B cell (primary cell): ENCODE measurements around the gene TSHZ3. TPM values are rescaled to one million over a fixed set of nuclear protein-coding genes. Genes with fewer than 3 reads are reported as not detected.

Source experiments
- ATAC-seq: fragments of 200-7000 bp; cut with Tn5 transposase; one replicate; pipeline ENCODE4 v1.10.0; 2021; ENCODE audit warnings: low read depth, mild to moderate bottlenecking, moderate number of reproducible peaks, moderate library complexity
- CTCF ChIA-PET: fragments of 350-600 bp; sonication (Branson Sonifier 250); formaldehyde crosslinking; loops from one replicate; lab custom pipeline; 2021; ENCODE audit warnings: antibody characterized with exemption, inconsistent platforms; lab: Charles Lee
- POLR2A ChIA-PET: fragments of 350-600 bp; sonication (Branson Sonifier 250); formaldehyde crosslinking; loops from one replicate; lab custom pipeline; 2021; ENCODE audit warnings: antibody characterized with exemption; lab: Charles Lee
- DNase-seq: peaks from one replicate; pipeline ENCODE4 v3.0.0; 2013
- H2AFZ ChIP-seq: 2 replicates; pipeline ENCODE4 v1.6.1; 2012; ENCODE audit warnings: mild to moderate bottlenecking, low read depth, low read length; ENCODE audit not compliant: insufficient read depth, poor library complexity, severe bottlenecking
- H3K27ac ChIP-seq, 2 donors: 1 replicate in 1 of 2; 2 replicates in 1 of 2; pipeline ENCODE4 v1.5.1; 2012 to 2013; ENCODE audit warnings: low read length in 2 of 2, mild to moderate bottlenecking in 2 of 2, moderate library complexity in 1 of 2
- H3K27me3 ChIP-seq, 4 experiments: fragments of 200-600 bp in 1 of 4; sonication (generic) in 1 of 4; replicated peaks in 1 of 4; 1 replicate in 2 of 4; 2 replicates in 2 of 4; pipeline versions ENCODE4 v1.6.1 to v1.7.0; 2013 to 2016; ENCODE audit warnings: low read length in 3 of 4, mild to moderate bottlenecking in 2 of 4, mixed read lengths in 1 of 4, moderate library complexity in 1 of 4; ENCODE audit not compliant: insufficient read depth in 4 of 4, control insufficient read depth in 3 of 4; ENCODE audit errors: control extremely low read depth in 1 of 4
- H3K36me3 ChIP-seq, 2 experiments: replicated peaks in 1 of 2; 1 replicate in 1 of 2; 2 replicates in 1 of 2; pipeline versions ENCODE4 v1.6.1 to v1.7.1; 2013; ENCODE audit warnings: low read length in 1 of 2; ENCODE audit not compliant: insufficient read depth in 2 of 2, control insufficient read depth in 1 of 2; ENCODE audit errors: control extremely low read depth in 1 of 2, extremely low read depth in 1 of 2
- H3K4me1 ChIP-seq, 2 donors: fragments of 200-600 bp in 1 of 2; sonication (generic) in 1 of 2; 1 replicate in 1 of 2; 2 replicates in 1 of 2; pipeline versions ENCODE4 v1.5.1 to v1.6.1; 2013 to 2017; ENCODE audit warnings: low read length in 2 of 2; ENCODE audit not compliant: control insufficient read depth in 2 of 2, insufficient read depth in 2 of 2
- H3K4me2 ChIP-seq: replicated peaks from 2 replicates; pipeline ENCODE3; 2012; ENCODE audit warnings: mild to moderate bottlenecking, low read depth, low read length; ENCODE audit not compliant: poor library complexity, severe bottlenecking
- H3K4me3 ChIP-seq, 5 experiments: fragments of 200-600 bp in 1 of 5; sonication (generic) in 1 of 5; 1 replicate in 3 of 5; 2 replicates in 2 of 5; pipeline versions ENCODE4 v1.5.1 to v1.7.0; 2011 to 2016; ENCODE audit warnings: low read length in 4 of 5, mild to moderate bottlenecking in 4 of 5, low read depth in 2 of 5, control low read depth in 1 of 5, moderate library complexity in 1 of 5; ENCODE audit not compliant: insufficient read depth in 1 of 5; ENCODE audit errors: control extremely low read depth in 1 of 5, extremely low read depth in 1 of 5
- H3K79me2 ChIP-seq: fragments of 200-600 bp; sonication (generic); one replicate; pipeline ENCODE4 v1.6.0; 2016; ENCODE audit warnings: low read length; ENCODE audit not compliant: control insufficient read depth, insufficient read depth
- H3K9ac ChIP-seq: fragments of 200-600 bp; sonication (generic); 2 replicates; pipeline ENCODE4 v1.6.1; 2017; ENCODE audit warnings: mild to moderate bottlenecking, low read length, moderate library complexity
- H3K9me3 ChIP-seq, 3 donors: one replicate each; pipeline versions ENCODE4 v1.6.1 to v1.7.1; 2013; ENCODE audit warnings: low read length in 2 of 3; ENCODE audit not compliant: control insufficient read depth in 2 of 3, insufficient read depth in 1 of 3; ENCODE audit errors: control extremely low read depth in 1 of 3
- H4K20me1 ChIP-seq: 2 replicates; pipeline ENCODE4 v1.6.0; 2012; ENCODE audit warnings: mild to moderate bottlenecking, low read length; ENCODE audit not compliant: insufficient read depth, control insufficient read depth, poor library complexity, severe bottlenecking
- H3K27ac Mint-ChIP-seq: one replicate; pipeline ENCODE4 v1.8.0; 2021; ENCODE audit warnings: mixed read lengths
- H3K27me3 Mint-ChIP-seq: one replicate; pipeline ENCODE4 v1.8.0; 2021; ENCODE audit warnings: mixed read lengths
- H3K4me1 Mint-ChIP-seq: one replicate; pipeline ENCODE4 v1.8.0; 2021; ENCODE audit warnings: mixed read lengths
- H3K4me3 Mint-ChIP-seq: one replicate; pipeline ENCODE4 v1.8.0; 2021; ENCODE audit warnings: mixed read lengths
- H3K9me3 Mint-ChIP-seq: one replicate; pipeline ENCODE4 v1.8.0; 2022; ENCODE audit warnings: mixed read lengths; ENCODE audit not compliant: insufficient read depth
- CTCF ChIP-seq: fragments of 200-600 bp; IDR thresholded peaks from one replicate; pipeline ENCODE4 v1.8.0; 2022; ENCODE audit warnings: antibody characterized with exemption, mild to moderate bottlenecking
- EZH2 ChIP-seq: IDR thresholded peaks from 2 replicates; pipeline ENCODE4 v1.6.1; 2012; ENCODE audit warnings: borderline replicate concordance, low read depth, mild to moderate bottlenecking, moderate library complexity, low read length; ENCODE audit not compliant: insufficient read depth, poor library complexity, severe bottlenecking
- WGBS: methylation state at CpG from one replicate; pipeline ENCODE4 v1.1.5; 2013; ENCODE audit warnings: missing lambda C conversion rate; ENCODE audit not compliant: insufficient coverage; 5-methylcytosine and 5-hydroxymethylcytosine counted together
- intact Hi-C: fragments of 100-400 bp; cut with micrococcal nuclease; formaldehyde crosslinking; loops from one replicate; pipeline ENCODE4 v1.10.0; 2022
- polyA plus RNA-seq: library from polyadenylated mRNA; depleted of rRNA; stranded (reverse); fragments of >200 nt; gene quantifications from 2 replicates; pipeline ENCODE4 v1.2.3, GENCODE V29; 2012
- total RNA-seq, 2 donors: library from RNA; stranded (reverse); fragments of 120-200 nt in 1 of 2; gene quantifications; 1 replicate in 1 of 2; 2 replicates in 1 of 2; pipeline versions ENCODE4 v1.2.3 to v1.2.4, GENCODE V29; 2013 to 2022

Gene TSHZ3
- total and polyA plus RNA-seq, 2 donors (not counting 1 experiment from before 2014, with no cell fraction given) = 0.03 to 0.34 TPM

GRCh38 chr19:31226151-31226935 lies 122.9 kb downstream of the TSHZ3 start:
- Mint-ChIP-seq H3K9me3 (peaks cover 2% of the 10 kb centered on the region), H3K4me1 (no peaks in the 10 kb centered on the region), H3K27ac (no peak overlapping the region), H3K4me3 (no peak overlapping the region), H3K27me3 (no peaks in the 10 kb centered on the region)
- DNase-seq = no peak
- Histone ChIP-seq H3K27me3 (no peaks in the 10 kb centered on the region), H2AFZ (no peak overlapping the region), H3K4me3 (no peak overlapping the region), H3K27ac (no peak overlapping the region), H4K20me1 (no peaks in the 10 kb centered on the region), H3K9me3 (peaks cover 0 to 4% (median 0%) of the 10 kb centered on the region in 3 donors), H3K9ac (no peak overlapping the region), H3K4me2 (no peak overlapping the region), H3K79me2 (no peaks in the 10 kb centered on the region), H3K36me3 (no peaks in the 10 kb centered on the region), H3K4me1 (no peaks in the 10 kb centered on the region)
- intact Hi-C loops = no loop called here
- TF ChIP-seq EZH2 (no peak), CTCF (no peak)
- ATAC-seq = no peak
- POLR2A ChIA-PET = no interaction called here
- CTCF ChIA-PET = no interaction called here
- WGBS = 100% methylated on average over 2 of the region's 4 CpGs
